Glutamatergic neuron (in vitro differentiated cells): Measurements from ENCODE around the gene SYNDIG1L. TPM values are rescaled to one million over a fixed set of nuclear protein-coding genes. Genes with fewer than 3 reads are reported as not detected.
"Not testable (repeated sequence)": the region's sequence is repeated elsewhere in the genome, so short reads cannot be mapped to it uniquely, and the experiment has no call there.

ENCODE experiments used
- DNase-seq: peaks from one replicate; pipeline ENCODE4 v3.0.0; 2022
- H3K27ac Mint-ChIP-seq: one replicate; pipeline ENCODE4 v1.8.0; 2020; ENCODE audit warnings: mild to moderate bottlenecking, mixed read lengths, inconsistent platforms; ENCODE audit not compliant: unreplicated experiment
- H3K27me3 Mint-ChIP-seq: one replicate; pipeline ENCODE4 v1.8.0; 2020; ENCODE audit warnings: mild to moderate bottlenecking, moderate library complexity, mixed read lengths, inconsistent platforms; ENCODE audit not compliant: unreplicated experiment
- H3K36me3 Mint-ChIP-seq: one replicate; pipeline ENCODE4 v1.8.0; 2020; ENCODE audit warnings: mild to moderate bottlenecking, mixed read lengths, inconsistent platforms; ENCODE audit not compliant: unreplicated experiment
- H3K4me1 Mint-ChIP-seq: one replicate; pipeline ENCODE4 v1.8.0; 2020; ENCODE audit warnings: mild to moderate bottlenecking, low read depth, mixed read lengths, inconsistent platforms; ENCODE audit not compliant: unreplicated experiment
- H3K4me3 Mint-ChIP-seq: one replicate; pipeline ENCODE4 v1.8.0; 2020; ENCODE audit warnings: mild to moderate bottlenecking, mixed read lengths, inconsistent platforms; ENCODE audit not compliant: unreplicated experiment
- H3K9me3 Mint-ChIP-seq: one replicate; pipeline ENCODE4 v1.8.0; 2020; ENCODE audit warnings: mild to moderate bottlenecking, moderate library complexity, mixed read lengths, inconsistent platforms; ENCODE audit not compliant: unreplicated experiment
- total RNA-seq: library from RNA; stranded (reverse); fragmentation: NEBNext Ultra II Directional; extraction: Animal tissue kit (Norgen Biotek cat#: 25700); gene quantifications from one replicate; pipeline ENCODE4 v1.2.1, GENCODE V29; 2021; ENCODE audit not compliant: unreplicated experiment
- TF ChIP-seq, protein P1 (sequence below): fragments of 200-600 bp; sonication (generic); IDR thresholded peaks from one replicate; pipeline ENCODE4 v1.5.0; 2021; ENCODE audit not compliant: partially characterized antibody, unreplicated experiment

SYNDIG1L gene
- total RNA-seq, 1 donor from 2014 or later: 1.5 TPM

DNA sequence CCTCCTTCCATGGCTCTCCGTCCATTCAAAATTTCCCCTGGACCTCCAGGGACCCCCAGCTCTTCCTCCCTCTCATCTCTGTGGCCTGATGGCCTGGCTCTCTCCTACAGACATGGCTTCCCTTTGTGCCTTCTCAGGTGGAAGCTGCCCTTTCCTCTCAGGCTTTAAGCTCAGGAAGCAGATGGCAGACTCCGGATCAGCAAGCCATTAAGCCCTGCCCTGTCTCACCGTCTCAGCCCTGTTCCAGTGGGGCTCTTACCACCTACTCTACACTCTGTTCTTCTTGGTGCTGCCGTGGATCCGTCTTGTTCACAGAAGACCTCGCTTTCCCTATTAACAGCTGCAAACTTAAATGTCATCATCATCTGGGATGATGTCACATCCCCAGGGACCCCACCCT, 34.0 kb upstream of the SYNDIG1L start:
- peaks cover 6% of the 10 kb centered on the region for H3K36me3 Mint-ChIP-seq
- peaks cover 9% of the 10 kb centered on the region for H3K9me3 Mint-ChIP-seq
- no peak for DNase-seq
- peaks cover 7% of the 10 kb centered on the region for H3K27me3 Mint-ChIP-seq
- H3K27ac Mint-ChIP-seq: peak overlapping the region; percentile 84
- TF ChIP-seq, protein P1, sequence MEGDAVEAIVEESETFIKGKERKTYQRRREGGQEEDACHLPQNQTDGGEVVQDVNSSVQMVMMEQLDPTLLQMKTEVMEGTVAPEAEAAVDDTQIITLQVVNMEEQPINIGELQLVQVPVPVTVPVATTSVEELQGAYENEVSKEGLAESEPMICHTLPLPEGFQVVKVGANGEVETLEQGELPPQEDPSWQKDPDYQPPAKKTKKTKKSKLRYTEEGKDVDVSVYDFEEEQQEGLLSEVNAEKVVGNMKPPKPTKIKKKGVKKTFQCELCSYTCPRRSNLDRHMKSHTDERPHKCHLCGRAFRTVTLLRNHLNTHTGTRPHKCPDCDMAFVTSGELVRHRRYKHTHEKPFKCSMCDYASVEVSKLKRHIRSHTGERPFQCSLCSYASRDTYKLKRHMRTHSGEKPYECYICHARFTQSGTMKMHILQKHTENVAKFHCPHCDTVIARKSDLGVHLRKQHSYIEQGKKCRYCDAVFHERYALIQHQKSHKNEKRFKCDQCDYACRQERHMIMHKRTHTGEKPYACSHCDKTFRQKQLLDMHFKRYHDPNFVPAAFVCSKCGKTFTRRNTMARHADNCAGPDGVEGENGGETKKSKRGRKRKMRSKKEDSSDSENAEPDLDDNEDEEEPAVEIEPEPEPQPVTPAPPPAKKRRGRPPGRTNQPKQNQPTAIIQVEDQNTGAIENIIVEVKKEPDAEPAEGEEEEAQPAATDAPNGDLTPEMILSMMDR: no peak
- H3K4me1 Mint-ChIP-seq: peaks cover 17% of the 10 kb centered on the region
- H3K4me3 Mint-ChIP-seq: peak overlapping the region; percentile 13

DNA sequence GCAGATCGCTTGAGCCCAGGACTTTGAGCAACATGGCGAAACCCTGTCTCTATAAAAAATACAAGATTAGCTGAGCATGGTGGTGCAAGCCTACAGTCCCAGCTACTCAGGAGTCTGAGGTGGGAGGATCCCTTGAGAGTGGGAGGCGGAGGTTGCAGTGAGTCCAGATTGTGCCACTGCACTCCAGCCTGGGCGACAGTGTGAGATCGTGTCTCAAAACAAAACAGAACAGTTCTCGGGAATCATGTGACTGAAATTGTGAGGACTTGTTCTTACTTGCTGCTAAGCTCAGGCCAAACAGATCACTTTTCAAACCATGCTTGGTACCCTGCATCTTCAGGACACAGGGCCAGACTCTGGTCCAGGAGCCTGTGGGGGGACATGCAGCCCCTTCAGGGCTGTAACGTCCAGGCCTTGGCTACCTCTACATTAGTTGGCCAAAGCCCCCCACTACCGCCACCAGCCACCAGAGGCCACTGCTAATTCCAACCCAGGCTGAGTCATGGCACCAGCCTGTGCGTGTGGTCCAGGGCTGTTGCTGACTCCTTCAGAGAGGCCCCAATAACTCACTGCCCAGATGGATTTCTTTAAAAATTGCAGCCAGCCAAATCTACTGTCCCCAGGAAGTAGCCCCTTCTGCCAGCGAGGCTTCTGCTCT, 33.4 kb upstream of the SYNDIG1L start:
- H3K36me3 Mint-ChIP-seq: peaks cover 11% of the 10 kb centered on the region
- H3K27ac Mint-ChIP-seq: peak overlapping the region; percentile 84
- peak; percentile 81 for DNase-seq

DNA sequence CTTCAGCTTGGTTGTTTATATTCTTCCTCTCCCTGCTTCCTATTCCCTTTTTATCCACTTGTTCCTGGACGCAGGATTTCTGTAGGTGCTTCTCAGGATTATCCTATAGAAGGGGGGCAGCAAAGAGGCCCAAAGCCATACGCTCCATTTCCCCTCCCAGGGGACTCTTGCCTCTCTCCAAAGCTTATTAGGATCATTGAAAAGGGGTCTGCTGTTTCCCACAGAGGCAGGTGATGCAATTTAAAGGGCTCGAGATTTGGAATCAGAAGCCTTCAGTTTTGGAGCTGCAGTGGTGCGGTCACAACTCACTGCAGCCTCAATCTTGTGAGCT, 31.5 kb upstream of the SYNDIG1L start:
- peak overlapping the region; percentile 71 for H3K27ac Mint-ChIP-seq
- peaks cover 9% of the 10 kb centered on the region for H3K9me3 Mint-ChIP-seq
- no peak for DNase-seq
- peaks cover 8% of the 10 kb centered on the region for H3K27me3 Mint-ChIP-seq
- peaks cover 14% of the 10 kb centered on the region for H3K36me3 Mint-ChIP-seq
- peak overlapping the region; percentile 55 for H3K4me3 Mint-ChIP-seq
- peaks cover 17% of the 10 kb centered on the region for H3K4me1 Mint-ChIP-seq
- TF ChIP-seq, protein P1: no peak

More for the DNA sequence above, 33.4 kb upstream of the SYNDIG1L start:
- no peak overlapping the region for H3K4me3 Mint-ChIP-seq
- TF ChIP-seq, protein P1: peak; percentile 79
- peaks cover 9% of the 10 kb centered on the region for H3K27me3 Mint-ChIP-seq
- H3K9me3 Mint-ChIP-seq: peaks cover 9% of the 10 kb centered on the region
- H3K4me1 Mint-ChIP-seq: peaks cover 17% of the 10 kb centered on the region

DNA sequence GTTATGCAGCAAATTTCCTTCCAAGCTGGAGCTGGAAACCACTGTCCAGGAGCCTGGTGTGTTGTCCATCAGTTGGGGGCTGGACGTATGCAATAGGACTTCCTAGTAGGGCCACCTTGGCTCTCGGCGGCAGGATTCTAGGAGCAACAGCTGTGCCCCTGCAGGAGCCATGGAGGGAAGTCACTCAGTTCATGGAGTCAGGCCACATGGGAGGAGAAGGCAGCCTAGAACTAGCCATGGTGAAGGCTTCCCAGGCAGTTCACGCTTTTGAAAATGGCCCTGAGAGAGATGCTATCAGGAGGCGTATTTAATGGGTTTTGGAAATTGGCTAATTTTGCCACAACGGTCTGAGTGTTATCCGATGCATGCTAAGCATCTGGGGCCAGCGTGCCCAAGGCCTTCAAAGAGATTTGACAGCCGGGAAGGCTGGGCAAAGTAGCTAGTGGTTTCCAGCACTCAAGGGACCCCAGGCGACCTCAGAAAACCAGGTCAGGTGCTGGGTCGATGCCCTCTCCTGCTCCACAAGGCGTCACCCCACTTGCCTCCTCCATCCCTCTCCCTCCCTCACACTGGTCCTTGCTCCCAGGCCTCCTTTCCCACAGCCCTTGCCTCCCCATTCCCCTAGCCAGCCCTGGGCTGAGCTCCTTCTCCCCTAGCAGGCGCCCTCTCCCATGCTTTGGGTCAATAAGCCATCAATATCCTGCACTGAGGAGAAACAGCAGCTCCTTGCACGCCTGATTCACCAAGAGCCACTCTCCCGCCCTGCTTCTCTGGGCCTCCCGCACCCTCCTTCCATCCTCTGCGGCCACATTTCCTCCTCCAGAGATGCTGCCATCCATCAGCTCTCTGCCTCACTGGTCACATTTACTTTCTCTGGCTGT, 30.9 kb upstream of the SYNDIG1L start:
- peaks cover 8% of the 10 kb centered on the region for H3K27me3 Mint-ChIP-seq
- DNase-seq: peak; percentile 31
- peaks cover 17% of the 10 kb centered on the region for H3K36me3 Mint-ChIP-seq
- H3K4me3 Mint-ChIP-seq: peak overlapping the region; percentile 55
- H3K27ac Mint-ChIP-seq: peak overlapping the region; percentile 71
- H3K9me3 Mint-ChIP-seq: peaks cover 9% of the 10 kb centered on the region
- TF ChIP-seq, protein P1: no peak
- peaks cover 17% of the 10 kb centered on the region for H3K4me1 Mint-ChIP-seq

DNA sequence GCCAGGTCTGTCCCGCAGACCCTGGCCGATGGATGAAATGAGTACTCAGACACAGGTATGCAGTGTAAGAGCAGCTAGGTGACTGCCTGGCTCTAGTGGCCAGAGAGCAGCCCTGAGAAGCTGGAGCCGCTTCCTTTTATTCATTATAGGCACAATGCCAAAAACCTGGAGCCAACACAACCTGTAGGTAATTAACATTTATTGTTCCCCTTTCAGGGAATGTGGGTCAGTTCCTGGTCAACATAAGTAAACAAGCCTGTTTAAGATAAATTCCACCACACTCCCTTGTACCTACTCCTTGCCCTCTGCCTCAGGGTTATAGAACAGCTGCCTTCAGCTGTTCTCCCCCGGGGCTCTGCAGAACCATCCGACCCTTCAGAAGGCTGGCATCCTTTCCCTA, 28.4 kb upstream of the SYNDIG1L start:
- peaks cover 17% of the 10 kb centered on the region for H3K36me3 Mint-ChIP-seq
- DNase-seq, H3K4me1 Mint-ChIP-seq, H3K9me3 Mint-ChIP-seq, H3K27me3 Mint-ChIP-seq, H3K27ac Mint-ChIP-seq, H3K4me3 Mint-ChIP-seq: not testable (repeated sequence)
